ENCODE measurements around the gene ARID1A. TPM values are rescaled to one million over a fixed set of nuclear protein-coding genes. Genes with fewer than 3 reads are reported as not detected.

Gene ARID1A
- total and polyA plus RNA-seq, 9 of the 15 experiments (the other 6 are each of a cell fraction or from before 2014, with no cell fraction given), result 8.3 to 88.3 (median 22.5) TPM

DNA sequence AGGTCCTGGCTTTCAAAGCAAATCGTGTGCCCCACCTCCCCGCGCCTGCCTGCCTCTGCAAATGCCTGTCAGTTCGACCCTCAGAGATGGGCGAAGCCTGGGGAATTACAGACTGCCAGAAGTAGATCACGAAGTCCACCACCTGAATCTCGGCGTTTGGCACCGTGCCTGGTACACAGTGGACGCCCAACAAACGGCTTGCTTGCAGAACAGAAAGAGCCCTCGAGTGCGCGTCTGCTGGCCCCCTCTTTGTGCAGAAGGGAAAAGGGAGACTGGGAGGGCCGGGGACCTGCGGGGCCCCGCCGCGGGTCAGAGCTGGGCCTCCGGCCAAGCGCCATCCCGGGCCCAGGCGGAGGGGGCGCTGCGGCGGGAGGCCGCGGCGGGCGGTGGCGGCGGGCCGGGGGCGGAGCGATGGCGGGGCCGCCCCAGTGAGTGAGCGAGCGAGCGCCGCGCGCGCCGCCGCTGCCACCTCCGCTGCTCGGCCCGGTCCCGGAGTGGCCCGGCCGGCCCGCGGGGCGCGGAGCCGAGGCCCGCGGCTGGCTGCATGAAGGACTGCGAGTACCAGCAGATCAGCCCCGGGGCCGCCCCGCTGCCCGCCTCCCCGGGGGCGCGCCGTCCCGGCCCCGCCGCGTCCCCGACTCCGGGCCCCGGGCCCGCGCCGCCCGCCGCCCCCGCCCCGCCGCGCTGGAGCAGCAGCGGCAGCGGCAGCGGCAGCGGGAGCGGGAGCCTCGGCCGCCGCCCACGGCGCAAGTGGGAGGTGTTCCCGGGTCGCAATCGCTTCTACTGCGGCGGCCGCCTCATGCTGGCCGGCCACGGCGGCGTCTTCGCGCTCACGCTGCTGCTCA, 130.7 kb downstream of the ARID1A start, which contains the start of gene ZDHHC18 (continued):
- TF ChIP-seq, protein P1, sequence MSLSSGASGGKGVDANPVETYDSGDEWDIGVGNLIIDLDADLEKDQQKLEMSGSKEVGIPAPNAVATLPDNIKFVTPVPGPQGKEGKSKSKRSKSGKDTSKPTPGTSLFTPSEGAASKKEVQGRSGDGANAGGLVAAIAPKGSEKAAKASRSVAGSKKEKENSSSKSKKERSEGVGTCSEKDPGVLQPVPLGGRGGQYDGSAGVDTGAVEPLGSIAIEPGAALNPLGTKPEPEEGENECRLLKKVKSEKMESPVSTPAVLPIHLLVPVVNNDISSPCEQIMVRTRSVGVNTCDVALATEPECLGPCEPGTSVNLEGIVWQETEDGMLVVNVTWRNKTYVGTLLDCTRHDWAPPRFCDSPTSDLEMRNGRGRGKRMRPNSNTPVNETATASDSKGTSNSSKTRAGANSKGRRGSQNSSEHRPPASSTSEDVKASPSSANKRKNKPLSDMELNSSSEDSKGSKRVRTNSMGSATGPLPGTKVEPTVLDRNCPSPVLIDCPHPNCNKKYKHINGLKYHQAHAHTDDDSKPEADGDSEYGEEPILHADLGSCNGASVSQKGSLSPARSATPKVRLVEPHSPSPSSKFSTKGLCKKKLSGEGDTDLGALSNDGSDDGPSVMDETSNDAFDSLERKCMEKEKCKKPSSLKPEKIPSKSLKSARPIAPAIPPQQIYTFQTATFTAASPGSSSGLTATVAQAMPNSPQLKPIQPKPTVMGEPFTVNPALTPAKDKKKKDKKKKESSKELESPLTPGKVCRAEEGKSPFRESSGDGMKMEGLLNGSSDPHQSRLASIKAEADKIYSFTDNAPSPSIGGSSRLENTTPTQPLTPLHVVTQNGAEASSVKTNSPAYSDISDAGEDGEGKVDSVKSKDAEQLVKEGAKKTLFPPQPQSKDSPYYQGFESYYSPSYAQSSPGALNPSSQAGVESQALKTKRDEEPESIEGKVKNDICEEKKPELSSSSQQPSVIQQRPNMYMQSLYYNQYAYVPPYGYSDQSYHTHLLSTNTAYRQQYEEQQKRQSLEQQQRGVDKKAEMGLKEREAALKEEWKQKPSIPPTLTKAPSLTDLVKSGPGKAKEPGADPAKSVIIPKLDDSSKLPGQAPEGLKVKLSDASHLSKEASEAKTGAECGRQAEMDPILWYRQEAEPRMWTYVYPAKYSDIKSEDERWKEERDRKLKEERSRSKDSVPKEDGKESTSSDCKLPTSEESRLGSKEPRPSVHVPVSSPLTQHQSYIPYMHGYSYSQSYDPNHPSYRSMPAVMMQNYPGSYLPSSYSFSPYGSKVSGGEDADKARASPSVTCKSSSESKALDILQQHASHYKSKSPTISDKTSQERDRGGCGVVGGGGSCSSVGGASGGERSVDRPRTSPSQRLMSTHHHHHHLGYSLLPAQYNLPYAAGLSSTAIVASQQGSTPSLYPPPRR (CRISPR knock-in tag; IDR thresholded peaks at IDR 0.05; ENCODE audit: borderline replicate concordance), result no peak
- no peak for TF ChIP-seq JUNB (CRISPR knock-in tag; conservative IDR thresholded peaks at IDR 0.05)
- TF ChIP-seq EP300 (IDR thresholded peaks at IDR 0.05; ENCODE audit: low read length), result no peak
- TF ChIP-seq ZC3H8 (IDR thresholded peaks at IDR 0.05), result no peak
- TF ChIP-seq ZNF384 (IDR thresholded peaks at IDR 0.05; ENCODE audit: low read depth, low read length), result no peak
- TF ChIP-seq TEAD1 (CRISPR knock-in tag; IDR thresholded peaks at IDR 0.05), result peak in 1 of 2 experiments; percentile 21; a peak in 1 of 4 replicates
- no peak for TF ChIP-seq ZNF668 (CRISPR knock-in tag; IDR thresholded peaks at IDR 0.05)
- TF ChIP-seq, protein P2, sequence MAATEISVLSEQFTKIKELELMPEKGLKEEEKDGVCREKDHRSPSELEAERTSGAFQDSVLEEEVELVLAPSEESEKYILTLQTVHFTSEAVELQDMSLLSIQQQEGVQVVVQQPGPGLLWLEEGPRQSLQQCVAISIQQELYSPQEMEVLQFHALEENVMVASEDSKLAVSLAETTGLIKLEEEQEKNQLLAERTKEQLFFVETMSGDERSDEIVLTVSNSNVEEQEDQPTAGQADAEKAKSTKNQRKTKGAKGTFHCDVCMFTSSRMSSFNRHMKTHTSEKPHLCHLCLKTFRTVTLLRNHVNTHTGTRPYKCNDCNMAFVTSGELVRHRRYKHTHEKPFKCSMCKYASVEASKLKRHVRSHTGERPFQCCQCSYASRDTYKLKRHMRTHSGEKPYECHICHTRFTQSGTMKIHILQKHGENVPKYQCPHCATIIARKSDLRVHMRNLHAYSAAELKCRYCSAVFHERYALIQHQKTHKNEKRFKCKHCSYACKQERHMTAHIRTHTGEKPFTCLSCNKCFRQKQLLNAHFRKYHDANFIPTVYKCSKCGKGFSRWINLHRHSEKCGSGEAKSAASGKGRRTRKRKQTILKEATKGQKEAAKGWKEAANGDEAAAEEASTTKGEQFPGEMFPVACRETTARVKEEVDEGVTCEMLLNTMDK (IDR thresholded peaks at IDR 0.05; ENCODE audit: borderline replicate concordance, insufficient read depth, low read depth, low read length, poor library complexity, severe bottlenecking), result no peak
- no peak for TF ChIP-seq NR2F6 (CRISPR knock-in tag; IDR thresholded peaks at IDR 0.05)
- 0 out of 4 replicates have a peak, but pooled peaks of 1 of the 2 experiments have one; percentile 26 for TF ChIP-seq RCOR1 (IDR thresholded peaks at IDR 0.05; ENCODE audit: borderline replicate concordance in 1 of 2, low read depth in 2 of 2, low read length in 2 of 2)
- no peak for TF ChIP-seq GATAD2A (IDR thresholded peaks at IDR 0.05)
- no peak for TF ChIP-seq POLR3G (IDR thresholded peaks at IDR 0.05; ENCODE audit: extremely low read depth, insufficient read length, insufficient replicate concordance)
- no peak for TF ChIP-seq ZNF124 (CRISPR knock-in tag; IDR thresholded peaks at IDR 0.05)
- peak; percentile 77; the same call in 1 of the 2 replicates for TF ChIP-seq PHF8 (IDR thresholded peaks at IDR 0.05; ENCODE audit: borderline replicate concordance, low read length)
- TF ChIP-seq, protein P3, sequence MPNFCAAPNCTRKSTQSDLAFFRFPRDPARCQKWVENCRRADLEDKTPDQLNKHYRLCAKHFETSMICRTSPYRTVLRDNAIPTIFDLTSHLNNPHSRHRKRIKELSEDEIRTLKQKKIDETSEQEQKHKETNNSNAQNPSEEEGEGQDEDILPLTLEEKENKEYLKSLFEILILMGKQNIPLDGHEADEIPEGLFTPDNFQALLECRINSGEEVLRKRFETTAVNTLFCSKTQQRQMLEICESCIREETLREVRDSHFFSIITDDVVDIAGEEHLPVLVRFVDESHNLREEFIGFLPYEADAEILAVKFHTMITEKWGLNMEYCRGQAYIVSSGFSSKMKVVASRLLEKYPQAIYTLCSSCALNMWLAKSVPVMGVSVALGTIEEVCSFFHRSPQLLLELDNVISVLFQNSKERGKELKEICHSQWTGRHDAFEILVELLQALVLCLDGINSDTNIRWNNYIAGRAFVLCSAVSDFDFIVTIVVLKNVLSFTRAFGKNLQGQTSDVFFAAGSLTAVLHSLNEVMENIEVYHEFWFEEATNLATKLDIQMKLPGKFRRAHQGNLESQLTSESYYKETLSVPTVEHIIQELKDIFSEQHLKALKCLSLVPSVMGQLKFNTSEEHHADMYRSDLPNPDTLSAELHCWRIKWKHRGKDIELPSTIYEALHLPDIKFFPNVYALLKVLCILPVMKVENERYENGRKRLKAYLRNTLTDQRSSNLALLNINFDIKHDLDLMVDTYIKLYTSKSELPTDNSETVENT (CRISPR knock-in tag; IDR thresholded peaks at IDR 0.05), result no peak
- TF ChIP-seq FOXK2 (conservative IDR thresholded peaks at IDR 0.05 in 1 of 2, IDR thresholded peaks at IDR 0.05 in 1 of 2; ENCODE audit: low read depth in 2 of 2), result no peak
- no peak for TF ChIP-seq SMARCA5 (IDR thresholded peaks at IDR 0.05)

Data from K562 (cell line).